HUES64 (cell line): Measurements from ENCODE around the gene OAF.

ENCODE experiments used
- H3K27ac ChIP-seq: 2 replicates; pipeline ENCODE4 v1.7.0; 2013; ENCODE audit warnings: low read depth, low read length, inconsistent platforms
- H3K27me3 ChIP-seq: 2 replicates; pipeline ENCODE4 v1.6.1; 2013; ENCODE audit warnings: mild to moderate bottlenecking, low read length; ENCODE audit not compliant: insufficient read depth
- H3K36me3 ChIP-seq: 2 replicates; pipeline ENCODE4 v1.6.1; 2013; ENCODE audit warnings: mild to moderate bottlenecking, low read length; ENCODE audit not compliant: insufficient read depth
- H3K4me1 ChIP-seq: 2 replicates; pipeline ENCODE4 v1.6.1; 2013; ENCODE audit warnings: mild to moderate bottlenecking, low read length, moderate library complexity; ENCODE audit not compliant: insufficient read depth
- H3K4me3 ChIP-seq: 2 replicates; pipeline ENCODE4 v1.5.1; 2013; ENCODE audit warnings: mild to moderate bottlenecking, low read length, moderate library complexity
- H3K9ac ChIP-seq: 2 replicates; pipeline ENCODE4 v1.6.1; 2013; ENCODE audit warnings: mild to moderate bottlenecking, low read depth, low read length
- H3K9me3 ChIP-seq: 2 replicates; pipeline ENCODE4 v1.6.1; 2013; ENCODE audit warnings: low read depth, low read length; ENCODE audit not compliant: insufficient read depth
- WGBS: fragments of 150-250, 120-280 bp; methylation state at CpG from one replicate; pipeline ENCODE4 v1.1.7; 2013; ENCODE audit warnings: missing lambda C conversion rate; 5-methylcytosine and 5-hydroxymethylcytosine counted together

OAF gene

DNA sequence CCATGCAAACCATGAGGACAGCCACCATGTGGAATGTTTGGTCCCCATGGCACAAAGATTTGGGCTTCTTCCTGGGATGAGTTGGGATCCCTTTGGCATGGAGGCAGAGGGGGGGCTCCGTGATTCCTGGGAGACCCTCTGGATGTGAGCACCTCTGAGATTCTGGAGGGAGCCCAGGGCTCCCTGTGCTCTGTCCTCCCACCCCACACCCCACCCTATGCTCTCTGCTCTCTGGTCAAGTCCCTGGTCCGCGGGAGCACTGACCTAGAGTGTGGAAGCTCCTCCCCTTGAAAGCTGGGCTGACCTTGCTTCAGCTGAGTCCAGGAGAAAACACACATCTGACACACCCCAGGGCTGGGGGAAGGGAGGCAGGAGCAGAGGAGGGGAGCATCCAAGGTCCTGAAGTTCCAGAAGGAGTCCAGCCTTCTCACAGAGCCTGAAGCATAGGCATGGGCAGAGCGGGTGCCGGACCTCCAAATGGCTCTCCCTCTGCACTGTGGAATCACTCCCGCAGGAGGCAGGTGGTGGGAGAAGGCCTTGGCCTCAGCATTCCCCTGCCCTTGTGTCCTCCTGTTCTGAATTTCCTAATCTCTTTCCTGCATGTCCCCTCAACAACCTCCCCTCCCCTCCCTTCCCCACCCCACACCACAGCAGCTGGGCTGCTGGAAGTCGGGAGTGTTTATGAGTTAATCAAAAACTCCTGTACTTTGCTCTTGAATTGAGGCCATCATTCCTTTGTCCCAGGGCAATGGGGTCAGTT, 25.7 kb upstream of the OAF start:
- Histone ChIP-seq H3K4me1 (peaks cover 19% of the 10 kb centered on the region), H3K9ac (no peak overlapping the region), H3K36me3 (no peaks in the 10 kb centered on the region), H3K4me3 (no peak overlapping the region), H3K27me3 (peaks cover 37% of the 10 kb centered on the region), H3K9me3 (no peaks in the 10 kb centered on the region), H3K27ac (no peak overlapping the region)
- 76% methylated on average over 7 of the region's 7 CpGs for WGBS

DNA sequence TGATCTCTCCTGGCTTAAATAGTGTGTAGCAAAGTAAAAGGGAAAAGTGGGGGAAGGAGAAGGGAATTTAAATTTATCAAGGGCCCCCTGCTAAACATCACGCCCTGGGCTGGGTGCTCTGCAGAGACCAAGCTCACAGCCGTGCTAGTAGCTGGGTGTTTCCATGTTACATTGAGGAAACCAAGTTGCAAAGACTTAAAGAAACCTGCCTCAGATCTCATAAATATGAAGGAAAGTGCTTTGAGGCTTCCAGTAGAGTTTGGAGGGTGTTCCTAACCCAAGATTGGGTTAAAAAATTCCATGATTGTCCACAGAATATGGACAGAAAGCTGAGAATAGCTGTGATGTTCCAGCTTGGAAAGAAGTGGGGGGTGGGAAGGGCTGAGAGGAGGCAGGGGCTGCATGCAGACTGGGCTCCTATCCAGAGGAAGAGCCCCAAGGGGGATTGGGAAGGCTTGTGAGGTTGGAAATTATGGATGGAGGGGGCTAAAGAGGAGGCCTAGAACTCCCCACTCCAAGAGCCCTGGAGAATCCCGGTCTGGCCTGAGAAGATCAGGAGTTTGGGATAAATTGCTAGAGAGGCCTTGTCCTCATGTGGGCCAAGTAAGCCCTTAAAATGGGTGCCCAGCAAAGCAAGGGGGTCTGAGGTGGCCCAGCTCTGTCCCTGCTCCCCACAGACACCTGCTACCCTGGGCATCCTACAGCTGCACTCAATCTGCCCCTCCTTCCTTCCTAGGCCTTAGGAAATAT, 25.0 kb upstream of the OAF start:
- no peaks in the 10 kb centered on the region for H3K9me3 ChIP-seq
- H3K27ac ChIP-seq: no peak overlapping the region
- H3K4me3 ChIP-seq: no peak overlapping the region
- peaks cover 13% of the 10 kb centered on the region for H3K4me1 ChIP-seq
- H3K27me3 ChIP-seq: peaks cover 44% of the 10 kb centered on the region
- no peak overlapping the region for H3K9ac ChIP-seq
- no peaks in the 10 kb centered on the region for H3K36me3 ChIP-seq
- 85% methylated on average over 3 of the region's 3 CpGs for WGBS

DNA sequence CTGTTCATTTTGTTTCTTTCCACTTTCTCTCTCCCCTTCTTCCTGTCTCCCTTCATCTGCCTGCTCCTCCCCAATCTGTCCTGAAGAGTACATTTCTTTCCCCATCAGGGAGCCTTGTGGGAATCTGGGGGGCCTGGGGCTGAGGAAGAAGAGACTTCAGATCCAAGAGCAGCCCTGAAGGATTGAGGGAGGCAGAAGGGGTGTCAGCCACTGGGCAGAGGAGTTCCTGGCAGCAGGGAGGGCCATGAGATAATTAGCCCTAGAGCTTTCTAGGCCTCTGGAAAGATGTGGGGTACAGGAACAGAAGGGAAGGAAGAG, 24.4 kb upstream of the OAF start:
- Histone ChIP-seq H3K4me1 (peaks cover 11% of the 10 kb centered on the region), H3K4me3 (no peak overlapping the region), H3K9ac (no peak overlapping the region), H3K27ac (no peak overlapping the region), H3K9me3 (no peaks in the 10 kb centered on the region), H3K27me3 (peaks cover 40% of the 10 kb centered on the region), H3K36me3 (no peaks in the 10 kb centered on the region)

DNA sequence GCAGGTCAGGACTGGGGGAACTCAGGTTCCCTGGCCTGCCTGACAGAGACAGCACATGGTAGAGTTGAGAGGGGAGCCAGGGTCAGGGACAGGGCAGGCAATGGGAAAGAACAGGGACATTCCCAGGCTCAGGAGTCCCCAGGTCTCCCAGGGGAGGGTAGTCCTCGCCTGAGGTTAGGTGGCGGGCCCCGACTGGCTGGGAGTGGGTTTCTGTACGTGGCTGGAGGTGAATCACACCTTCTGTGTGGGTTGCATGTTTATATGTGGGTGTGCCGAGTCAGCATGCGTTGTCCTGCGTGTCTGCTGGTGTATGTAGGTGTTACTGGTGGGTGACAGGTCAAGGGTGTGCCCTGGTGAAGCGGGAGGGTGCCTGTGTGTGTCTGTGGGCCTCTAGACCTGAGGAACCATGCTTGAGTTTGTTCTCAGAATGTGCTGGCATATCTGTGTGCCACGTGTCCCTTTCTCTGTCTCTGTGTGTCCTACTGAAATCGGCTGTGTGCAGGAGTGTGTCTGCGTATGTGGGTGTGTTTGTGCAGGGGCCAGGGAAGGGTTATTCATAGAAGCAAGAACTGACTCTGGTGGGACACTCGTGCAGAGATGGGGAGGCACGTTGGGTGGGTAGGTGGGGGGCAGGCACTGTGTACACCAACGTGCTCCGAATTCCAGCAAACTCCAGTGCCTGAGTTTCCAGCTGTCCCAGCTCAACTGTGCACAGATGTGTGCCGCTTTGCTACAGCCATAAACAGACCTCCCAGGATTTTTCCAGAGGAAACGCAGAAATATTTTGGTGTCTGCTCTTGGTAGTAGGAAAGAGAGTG, 23.8 kb upstream of the OAF start:
- Histone ChIP-seq H3K9me3 (no peaks in the 10 kb centered on the region), H3K4me1 (peaks cover 11% of the 10 kb centered on the region), H3K27ac (no peak overlapping the region), H3K36me3 (no peaks in the 10 kb centered on the region), H3K27me3 (peaks cover 37% of the 10 kb centered on the region), H3K4me3 (no peak overlapping the region), H3K9ac (no peak overlapping the region)
- WGBS: 80% methylated on average over 17 of the region's 17 CpGs

DNA sequence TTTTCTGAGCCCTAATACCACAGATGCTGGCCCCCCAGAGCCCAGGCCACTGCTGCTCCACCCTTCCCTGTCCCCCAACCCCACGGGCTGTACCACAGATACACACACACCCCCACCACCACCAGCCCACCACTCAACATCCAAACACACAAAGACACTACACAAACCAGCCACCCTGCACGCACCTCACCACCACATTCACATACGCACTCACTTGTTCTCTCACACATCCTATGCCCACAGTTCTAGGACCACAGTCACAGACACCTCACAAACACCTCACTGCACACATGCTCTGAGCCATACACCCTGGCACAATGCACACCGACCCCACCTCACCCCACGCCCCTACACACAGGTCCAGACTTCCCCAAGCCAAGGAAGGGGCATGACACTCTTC, 22.5 kb upstream of the OAF start:
- Histone ChIP-seq H3K27ac (no peak overlapping the region), H3K4me1 (peaks cover 11% of the 10 kb centered on the region), H3K4me3 (no peak overlapping the region), H3K36me3 (no peaks in the 10 kb centered on the region), H3K27me3 (peaks cover 29% of the 10 kb centered on the region), H3K9me3 (no peaks in the 10 kb centered on the region), H3K9ac (no peak overlapping the region)
- 92% methylated on average over 5 of the region's 5 CpGs for WGBS

DNA sequence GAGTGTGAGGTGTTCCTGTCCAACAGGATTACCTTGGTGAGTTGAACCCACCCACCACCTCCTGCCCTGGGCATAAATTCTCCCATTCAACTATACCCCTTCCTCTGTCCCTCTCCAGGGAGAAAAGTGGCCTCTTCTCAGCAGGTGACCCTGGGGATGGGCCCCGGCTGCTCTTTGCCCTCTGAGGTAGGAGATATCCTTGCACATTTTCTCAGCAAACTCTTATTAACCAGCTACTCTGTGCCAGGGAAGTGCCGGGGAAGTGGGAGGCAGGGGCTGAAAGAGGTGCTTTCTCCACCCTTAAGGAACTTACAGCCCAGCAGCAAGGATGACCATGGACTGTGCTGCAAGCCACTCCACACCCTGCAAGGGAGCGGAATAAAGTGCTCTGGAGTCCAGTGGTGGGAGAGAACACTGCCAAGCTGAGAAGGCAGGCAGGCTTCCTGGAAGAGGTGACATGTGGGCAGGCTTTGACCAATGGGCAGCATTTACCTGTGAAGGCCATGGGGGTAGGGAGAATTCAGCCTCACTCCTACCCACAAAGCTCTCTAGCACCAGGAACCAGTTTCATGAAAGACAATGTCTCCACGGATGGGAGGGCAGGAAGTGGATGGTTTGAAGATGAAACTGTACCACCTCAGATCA, 21.9 kb upstream of the OAF start:
- Histone ChIP-seq H3K4me1 (peaks cover 11% of the 10 kb centered on the region), H3K36me3 (no peaks in the 10 kb centered on the region), H3K27ac (no peak overlapping the region), H3K27me3 (peaks cover 28% of the 10 kb centered on the region), H3K4me3 (no peak overlapping the region), H3K9ac (no peak overlapping the region), H3K9me3 (no peaks in the 10 kb centered on the region)
- WGBS: 86% methylated on average over 4 of the region's 4 CpGs

DNA sequence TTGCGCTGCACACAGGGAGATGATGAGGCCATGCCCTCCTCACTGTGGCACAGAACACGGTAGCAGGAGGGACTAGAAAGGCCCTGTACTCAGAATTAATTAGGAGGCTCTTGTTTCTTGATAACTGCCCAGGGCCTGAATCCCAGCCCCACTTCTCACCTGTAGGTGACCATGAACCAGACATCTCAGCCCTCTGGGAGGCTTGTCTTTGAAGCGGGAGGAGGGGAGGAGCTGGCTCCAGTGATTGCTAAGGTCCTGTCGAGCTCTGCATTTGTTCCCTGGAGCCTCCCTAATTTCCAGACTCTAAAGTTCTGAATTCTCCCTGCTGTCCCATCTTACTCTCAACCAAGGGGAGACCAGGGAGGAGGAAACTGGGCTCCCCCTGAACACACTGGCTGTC, 19.8 kb upstream of the OAF start:
- 73% methylated on average over 4 of the region's 4 CpGs for WGBS
- Histone ChIP-seq H3K9me3 (no peaks in the 10 kb centered on the region), H3K27me3 (peaks cover 41% of the 10 kb centered on the region), H3K4me3 (no peak overlapping the region), H3K27ac (no peak overlapping the region), H3K4me1 (peaks cover 15% of the 10 kb centered on the region; the same call in 1 of the 2 replicates), H3K36me3 (no peaks in the 10 kb centered on the region), H3K9ac (no peak overlapping the region)

DNA sequence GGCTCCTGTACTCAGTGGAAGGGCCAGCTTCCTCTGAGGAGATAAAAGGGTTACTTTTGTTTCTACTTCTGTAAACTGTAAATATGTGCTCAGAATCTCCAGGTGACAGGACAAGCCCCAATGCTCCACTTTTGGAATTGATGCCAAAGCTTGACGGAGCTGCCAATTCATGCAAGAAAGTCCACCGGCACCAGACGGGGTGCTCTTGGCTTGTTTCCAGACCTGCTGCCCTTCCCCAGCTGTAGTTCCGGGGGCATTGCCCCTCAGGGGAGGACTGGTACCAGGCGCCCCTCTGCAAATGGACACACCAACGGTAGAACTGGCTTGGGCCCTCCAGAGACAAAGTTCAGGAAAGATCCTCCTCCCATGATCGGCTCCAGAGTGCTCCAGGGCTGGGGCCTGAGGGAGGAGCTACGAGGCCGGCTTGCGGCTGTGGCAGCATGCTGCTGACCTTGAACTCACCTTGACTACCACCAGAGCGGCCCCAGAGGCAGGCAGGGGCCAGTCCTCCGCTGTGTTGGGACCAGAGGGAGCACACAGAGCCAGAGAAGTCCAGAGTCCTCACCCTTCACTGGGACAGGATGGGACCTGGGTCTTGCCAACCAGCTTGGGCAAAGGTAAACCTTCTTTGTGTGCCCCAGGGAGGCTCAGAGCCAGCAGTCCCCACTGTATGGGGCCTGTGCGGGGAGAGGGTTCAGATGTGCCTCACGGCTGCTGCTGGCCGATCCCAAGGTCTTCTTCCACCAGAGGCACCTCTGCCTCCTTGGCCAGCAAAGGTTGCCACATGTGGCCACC, 17.8 kb upstream of the OAF start:
- WGBS: 90% methylated on average over 15 of the region's 15 CpGs
- Histone ChIP-seq H3K9me3 (no peaks in the 10 kb centered on the region), H3K4me1 (peaks cover 22% of the 10 kb centered on the region), H3K27ac (no peak overlapping the region), H3K27me3 (peaks cover 53% of the 10 kb centered on the region), H3K36me3 (no peaks in the 10 kb centered on the region), H3K9ac (no peak overlapping the region), H3K4me3 (no peak overlapping the region)

DNA sequence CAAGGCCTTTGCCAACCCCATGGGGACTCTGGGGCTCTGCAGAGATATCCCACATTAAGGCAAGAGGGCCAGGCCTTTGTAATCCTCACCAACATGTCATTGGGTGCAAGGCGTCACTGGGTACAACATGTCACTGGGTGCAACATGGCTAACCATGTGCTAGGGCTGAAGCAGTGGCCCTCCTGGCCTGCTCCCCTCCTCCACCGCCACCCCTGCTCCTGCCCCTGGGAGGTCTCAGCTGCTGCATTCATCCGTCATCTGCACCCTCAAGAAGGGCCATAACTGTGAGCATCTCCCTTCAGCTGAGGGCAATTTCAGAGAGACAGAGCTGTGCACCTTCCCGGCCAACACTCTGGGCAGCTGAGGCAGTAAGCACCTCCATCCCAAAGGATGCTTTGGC, 16.7 kb upstream of the OAF start:
- 94% methylated on average over 4 of the region's 4 CpGs for WGBS
- peaks cover 60% of the 10 kb centered on the region for H3K27me3 ChIP-seq
- H3K4me1 ChIP-seq: peaks cover 29% of the 10 kb centered on the region
- no peak overlapping the region for H3K9ac ChIP-seq
- H3K9me3 ChIP-seq: no peaks in the 10 kb centered on the region
- H3K36me3 ChIP-seq: no peaks in the 10 kb centered on the region
- H3K4me3 ChIP-seq: no peak overlapping the region
- H3K27ac ChIP-seq: no peak overlapping the region

DNA sequence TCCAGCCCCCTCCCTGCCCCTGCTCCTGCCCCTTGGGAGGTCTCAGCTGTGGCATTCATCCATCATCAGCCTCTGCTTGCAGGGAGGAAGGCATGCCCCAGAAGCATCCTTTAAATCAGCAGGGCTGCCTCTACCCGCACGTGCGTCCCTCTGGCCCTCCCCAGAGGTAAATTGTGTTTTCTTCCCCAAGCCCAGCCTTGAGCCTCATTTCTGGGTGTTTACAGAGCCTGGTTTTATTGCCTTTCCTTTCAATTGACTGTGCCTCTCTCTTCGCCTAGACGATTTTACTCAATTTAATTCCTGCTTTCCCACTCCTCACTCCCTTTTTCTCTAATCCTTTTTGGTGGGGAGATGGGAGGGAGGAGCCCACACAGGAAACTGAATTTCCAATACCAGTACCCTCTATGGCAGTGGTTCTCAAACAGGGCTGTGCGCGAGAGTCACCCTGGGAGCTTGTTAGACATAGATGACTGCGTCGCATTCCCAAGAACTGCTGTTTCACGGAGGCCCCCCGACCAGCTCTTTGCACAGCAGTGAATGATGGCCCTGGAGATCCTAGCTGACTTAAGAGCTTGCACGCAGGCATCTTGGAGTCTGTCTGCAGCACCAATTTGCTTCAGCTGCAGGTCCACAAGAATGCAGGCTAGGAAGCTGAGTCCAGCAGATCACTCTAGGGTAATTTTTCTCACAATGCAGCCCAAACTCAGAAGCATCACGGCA, 15.1 kb upstream of the OAF start:
- Histone ChIP-seq H3K36me3 (no peaks in the 10 kb centered on the region), H3K27me3 (peaks cover 64% of the 10 kb centered on the region), H3K27ac (no peak overlapping the region), H3K4me1 (peaks cover 37% of the 10 kb centered on the region), H3K9ac (no peak overlapping the region), H3K9me3 (no peaks in the 10 kb centered on the region), H3K4me3 (no peak overlapping the region)
- 72% methylated on average over 13 of the region's 13 CpGs for WGBS
